ENCODE results near the gene FGB.
"Not testable (repeated sequence)": the region's sequence is repeated elsewhere in the genome, so short reads cannot be mapped to it uniquely, and the experiment has no call there.

Gene FGB

GRCh38 chr4:154586296-154587033, 23.7 kb downstream of the FGB start:
- TF ChIP-seq CTCF (IDR thresholded peaks at IDR 0.05; ENCODE audit: insufficient read depth, low read depth, low read length, missing control alignments): no peak

GRCh38 chr4:154588198-154588597, 25.4 kb downstream of the FGB start:
- TF ChIP-seq CTCF (IDR thresholded peaks at IDR 0.05; ENCODE audit: insufficient read depth, low read depth, low read length, missing control alignments): no peak
- H3K4me3 ChIP-seq (ENCODE audit: low read length): no peak overlapping the region
- no peak for DNase-seq (ENCODE audit: low read depth)

More at GRCh38 chr4:154586296-154587033, 23.7 kb downstream of the FGB start:
- no peak for DNase-seq (ENCODE audit: low read depth)
- H3K4me3 ChIP-seq (ENCODE audit: low read length): no peak overlapping the region

- no peak overlapping the region for H3K4me3 ChIP-seq (ENCODE audit: low read length)
- no peak for DNase-seq (ENCODE audit: low read depth)
- no peak for TF ChIP-seq CTCF (IDR thresholded peaks at IDR 0.05; ENCODE audit: insufficient read depth, low read depth, low read length, missing control alignments)
These were observed 26.7 kb downstream of the FGB start for GRCh38 chr4:154589296-154590197.

- DNase-seq (ENCODE audit: low read depth): no peak
- H3K4me3 ChIP-seq (ENCODE audit: low read length): no peak within 1 kb of the TSS
- no peak for TF ChIP-seq CTCF (IDR thresholded peaks at IDR 0.05; ENCODE audit: insufficient read depth, low read depth, low read length, missing control alignments)
These were observed 27.7 kb downstream of the FGB start, which contains the start of gene FGA for GRCh38 chr4:154590329-154591006. Gene FGA (minus strand): TSS chr4:154590742. CDS start chr4:154590687, 55 bp downstream.

- no peak for DNase-seq (ENCODE audit: low read depth)
- no peak for TF ChIP-seq CTCF (IDR thresholded peaks at IDR 0.05; ENCODE audit: insufficient read depth, low read depth, low read length, missing control alignments)
- H3K4me3 ChIP-seq (ENCODE audit: low read length): no peak overlapping the region
These were observed 29.1 kb downstream of the FGB start for GRCh38 chr4:154591890-154592289.

GRCh38 chr4:154593868-154594267, 31.1 kb downstream of the FGB start:
- DNase-seq (ENCODE audit: low read depth): no peak
- TF ChIP-seq CTCF (IDR thresholded peaks at IDR 0.05; ENCODE audit: insufficient read depth, low read depth, low read length, missing control alignments): no peak
- no peak overlapping the region for H3K4me3 ChIP-seq (ENCODE audit: low read length)

GRCh38 chr4:154594343-154594742, 31.5 kb downstream of the FGB start:
- H3K4me3 ChIP-seq (ENCODE audit: low read length): not testable (repeated sequence)

More at GRCh38 chr4:154594343-154594742, 31.5 kb downstream of the FGB start:
- not testable (repeated sequence) for DNase-seq (ENCODE audit: low read depth)

All from epithelial cell of esophagus (primary cell).